Activated naive CD4-positive, alpha-beta T cell treated with Interleukin-2 at 50 U/mL for 16 hours (primary cell): Measurements from ENCODE around the gene USP28.
"Not testable (repeated sequence)": the region's sequence is repeated elsewhere in the genome, so short reads cannot be mapped to it uniquely, and the experiment has no call there.

Experiments used
- DNase-seq: peaks from one replicate; pipeline ENCODE4 v3.0.0-alpha.2; 2020

Gene USP28

GRCh38 chr11:113875234-113876073 is at the start of gene USP28:
Gene USP28, minus strand, starts transcription at chr11:113875572. Its CDS starts 71 bp downstream, at chr11:113875501.
- DNase-seq: peak; percentile 76

- DNase-seq: no peak
Observed at GRCh38 chr11:113923572-113923971, 48.2 kb upstream of the USP28 start.

- DNase-seq: not testable (repeated sequence)
Observed at GRCh38 chr11:113911491-113911890, 36.1 kb upstream of the USP28 start.

- no peak for DNase-seq
Observed at GRCh38 chr11:113908098-113908497, 32.7 kb upstream of the USP28 start.

GRCh38 chr11:113907681-113908080 is 32.3 kb upstream of the USP28 start:
- DNase-seq: no peak

GRCh38 chr11:113907152-113907551 is 31.8 kb upstream of the USP28 start:
- DNase-seq: no peak

- DNase-seq: no peak
Observed at GRCh38 chr11:113906516-113906915, 31.1 kb upstream of the USP28 start.

GRCh38 chr11:113906038-113906437 is 30.7 kb upstream of the USP28 start:
- no peak for DNase-seq

GRCh38 chr11:113904379-113905101 is 29.2 kb upstream of the USP28 start, which contains the start of gene HTR3B:
Gene HTR3B, plus strand, starts transcription at chr11:113904796. Its CDS starts 138 bp downstream, at chr11:113904934.
- DNase-seq: no peak

GRCh38 chr11:113901141-113901540 is 25.8 kb upstream of the USP28 start:
- DNase-seq: no peak

GRCh38 chr11:113896156-113896879 is 20.9 kb upstream of the USP28 start:
- peak; percentile 25 for DNase-seq

- no peak for DNase-seq
Observed at GRCh38 chr11:113895367-113896155, 20.2 kb upstream of the USP28 start.

- DNase-seq: no peak
Observed at GRCh38 chr11:113894421-113894996, 19.1 kb upstream of the USP28 start.

- DNase-seq: no peak
Observed at GRCh38 chr11:113888848-113889247, 13.5 kb upstream of the USP28 start.

- no peak for DNase-seq
Observed at GRCh38 chr11:113885897-113886296, 10.5 kb upstream of the USP28 start.

GRCh38 chr11:113884361-113884836 is 9.0 kb upstream of the USP28 start:
- DNase-seq: no peak

- DNase-seq: no peak
Observed at GRCh38 chr11:113881856-113882255, 6.5 kb upstream of the USP28 start.

- no peak for DNase-seq
Observed at GRCh38 chr11:113880971-113881370, 5.6 kb upstream of the USP28 start.

GRCh38 chr11:113879446-113879845 is 4.1 kb upstream of the USP28 start:
- not testable (repeated sequence) for DNase-seq

- no peak for DNase-seq
Observed at GRCh38 chr11:113877670-113878055, 2.3 kb upstream of the USP28 start.

- no peak for DNase-seq
Observed at GRCh38 chr11:113876798-113877669, 1.7 kb upstream of the USP28 start.
